Measurements from ENCODE around the gene BRD3OS. TPM values are rescaled to one million over a fixed set of nuclear protein-coding genes. Genes with fewer than 3 reads are reported as not detected.

Gene BRD3OS
- total and polyA plus RNA-seq, 2 donors (not counting 1 experiment from before 2014, with no cell fraction given): 12.0 to 25.3 TPM

DNA sequence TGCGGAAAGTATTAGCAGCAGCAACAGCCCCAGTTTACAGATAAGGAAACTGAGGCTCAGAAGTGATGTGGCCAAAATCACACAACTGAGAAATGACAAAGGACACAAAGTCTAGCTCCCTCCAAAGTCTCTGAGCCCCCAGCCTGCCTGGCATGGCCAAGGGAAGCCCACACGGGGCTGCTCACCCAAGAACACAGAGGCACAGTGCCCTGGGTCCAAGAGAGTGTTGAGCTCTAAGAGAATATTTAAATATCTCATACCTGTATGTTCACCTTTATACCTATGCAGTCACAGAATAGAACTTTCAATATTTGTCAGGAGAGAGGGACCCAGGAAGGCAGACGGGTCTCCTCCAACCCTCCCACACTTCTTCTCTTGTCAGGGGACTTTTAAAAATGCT, 49.8 kb upstream of the BRD3OS start:
- peak overlapping the region; percentile 76 for H3K27ac Mint-ChIP-seq
- no peak for ATAC-seq (ENCODE audit: low read depth)
- Histone ChIP-seq H3K9me3 (ENCODE audit: control extremely low read depth in 1 of 3, control insufficient read depth in 2 of 3, insufficient read depth in 1 of 3, low read length in 2 of 3) (peaks cover 0 to 8% (median 0%) of the 10 kb centered on the region in 3 donors), H2AFZ (ENCODE audit: insufficient read depth, low read depth, low read length, poor library complexity, severe bottlenecking) (no peak overlapping the region), H3K79me2 (ENCODE audit: control insufficient read depth, insufficient read depth, low read length) (peaks cover 99% of the 10 kb centered on the region), H4K20me1 (ENCODE audit: control insufficient read depth, insufficient read depth, low read length, poor library complexity, severe bottlenecking) (peaks cover 100% of the 10 kb centered on the region), H3K36me3 (replicated peaks in 1 of 2; ENCODE audit: control extremely low read depth in 1 of 2, control insufficient read depth in 1 of 2, extremely low read depth in 1 of 2, insufficient read depth in 2 of 2, low read length in 1 of 2) (peaks cover 0 to 3% of the 10 kb centered on the region in 2 experiments), H3K4me3 (ENCODE audit: control extremely low read depth in 1 of 5, extremely low read depth in 1 of 5, insufficient read depth in 1 of 5, low read depth in 2 of 5, low read length in 4 of 5) (no peak overlapping the region), H3K9ac (ENCODE audit: low read length) (no peak overlapping the region), H3K4me2 (replicated peaks; ENCODE audit: low read depth, low read length, poor library complexity, severe bottlenecking) (peak overlapping the region; percentile 64), H3K4me1 (ENCODE audit: control insufficient read depth in 2 of 2, insufficient read depth in 2 of 2, low read length in 2 of 2) (peaks cover 70 to 73% of the 10 kb centered on the region in 2 donors), H3K27me3 (replicated peaks in 1 of 4; ENCODE audit: control extremely low read depth in 1 of 4, control insufficient read depth in 3 of 4, insufficient read depth in 4 of 4, low read length in 3 of 4) (no peaks in the 10 kb centered on the region), H3K27ac (ENCODE audit: low read length in 2 of 2) (peak overlapping the region in 1 of 2 donors; percentile 70)
- TF ChIP-seq EZH2 (IDR thresholded peaks at IDR 0.05; ENCODE audit: borderline replicate concordance, insufficient read depth, low read depth, low read length, poor library complexity, severe bottlenecking): no peak
- TF ChIP-seq, protein P1, sequence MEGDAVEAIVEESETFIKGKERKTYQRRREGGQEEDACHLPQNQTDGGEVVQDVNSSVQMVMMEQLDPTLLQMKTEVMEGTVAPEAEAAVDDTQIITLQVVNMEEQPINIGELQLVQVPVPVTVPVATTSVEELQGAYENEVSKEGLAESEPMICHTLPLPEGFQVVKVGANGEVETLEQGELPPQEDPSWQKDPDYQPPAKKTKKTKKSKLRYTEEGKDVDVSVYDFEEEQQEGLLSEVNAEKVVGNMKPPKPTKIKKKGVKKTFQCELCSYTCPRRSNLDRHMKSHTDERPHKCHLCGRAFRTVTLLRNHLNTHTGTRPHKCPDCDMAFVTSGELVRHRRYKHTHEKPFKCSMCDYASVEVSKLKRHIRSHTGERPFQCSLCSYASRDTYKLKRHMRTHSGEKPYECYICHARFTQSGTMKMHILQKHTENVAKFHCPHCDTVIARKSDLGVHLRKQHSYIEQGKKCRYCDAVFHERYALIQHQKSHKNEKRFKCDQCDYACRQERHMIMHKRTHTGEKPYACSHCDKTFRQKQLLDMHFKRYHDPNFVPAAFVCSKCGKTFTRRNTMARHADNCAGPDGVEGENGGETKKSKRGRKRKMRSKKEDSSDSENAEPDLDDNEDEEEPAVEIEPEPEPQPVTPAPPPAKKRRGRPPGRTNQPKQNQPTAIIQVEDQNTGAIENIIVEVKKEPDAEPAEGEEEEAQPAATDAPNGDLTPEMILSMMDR (IDR thresholded peaks at IDR 0.05): no peak
- POLR2A ChIA-PET: no interaction called here
- no peaks in the 10 kb centered on the region for H3K9me3 Mint-ChIP-seq (ENCODE audit: insufficient read depth)
- peak overlapping the region; percentile 53 for H3K4me3 Mint-ChIP-seq
- CTCF ChIA-PET: interaction anchor here (2.3 to 2.4 kb wide), 2 partner anchors 18 to 193 kb away, joined by 6 to 10 read pairs; no protein-coding TSS in a partner anchor
- H3K4me1 Mint-ChIP-seq: peaks cover 86% of the 10 kb centered on the region
- no peaks in the 10 kb centered on the region for H3K27me3 Mint-ChIP-seq
- DNase-seq: no peak
- intact Hi-C loops (cut with micrococcal nuclease): no loop called here
- WGBS (ENCODE audit: insufficient coverage): 100% methylated on average over 1 of the region's 3 CpGs

DNA sequence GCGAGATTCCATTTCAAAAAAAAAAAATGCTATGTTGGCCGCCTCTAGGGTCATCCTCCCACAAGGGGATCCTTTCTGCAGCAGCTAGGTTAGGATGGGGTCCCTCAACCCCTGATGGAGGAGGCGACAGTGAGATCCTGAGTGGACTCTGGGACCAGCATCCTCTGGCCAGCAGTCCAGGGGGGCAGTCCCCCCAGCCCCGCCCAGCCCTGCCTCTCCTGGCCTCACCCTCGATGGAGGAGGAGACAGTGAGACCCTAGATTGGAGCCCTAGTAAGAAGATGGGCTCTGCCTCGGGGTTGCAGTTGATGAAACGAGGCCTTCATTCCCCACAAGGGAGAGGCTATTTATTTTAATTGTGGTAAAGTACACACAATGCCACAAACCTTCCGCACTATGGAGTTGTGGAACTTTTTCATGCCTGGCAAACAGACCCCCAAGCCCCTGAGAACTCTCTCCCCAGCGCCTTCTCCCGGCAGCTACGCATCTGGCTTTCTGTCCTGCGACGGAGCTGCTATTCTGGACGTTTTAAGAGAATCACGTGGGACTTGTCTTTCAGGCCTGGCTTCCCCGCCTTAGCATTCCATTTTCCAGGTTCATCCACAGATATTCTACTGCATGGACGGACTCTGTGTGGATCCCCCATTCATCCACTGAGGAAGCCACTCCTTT, 49.0 kb upstream of the BRD3OS start:
- H3K4me1 ChIP-seq (ENCODE audit: control insufficient read depth in 2 of 2, insufficient read depth in 2 of 2, low read length in 2 of 2): peaks cover 72 to 73% of the 10 kb centered on the region in 2 donors
- ChIA-PET CTCF (interaction anchor here (2.3 to 2.4 kb wide), 2 partner anchors 18 to 194 kb away, joined by 6 to 10 read pairs; no protein-coding TSS in a partner anchor), POLR2A (interaction anchor here (0.6 to 1.4 kb wide), 3 partner anchors 8 to 29 kb away, joined by 3 to 4 read pairs (median 4); no protein-coding TSS in a partner anchor)
- H4K20me1 ChIP-seq (ENCODE audit: control insufficient read depth, insufficient read depth, low read length, poor library complexity, severe bottlenecking): peaks cover 100% of the 10 kb centered on the region
- Mint-ChIP-seq H3K27me3 (no peaks in the 10 kb centered on the region), H3K4me3 (no peak overlapping the region), H3K4me1 (peaks cover 86% of the 10 kb centered on the region), H3K27ac (no peak overlapping the region), H3K9me3 (ENCODE audit: insufficient read depth) (no peaks in the 10 kb centered on the region)
- peaks cover 0 to 3% of the 10 kb centered on the region in 2 experiments for H3K36me3 ChIP-seq (replicated peaks in 1 of 2; ENCODE audit: control extremely low read depth in 1 of 2, control insufficient read depth in 1 of 2, extremely low read depth in 1 of 2, insufficient read depth in 2 of 2, low read length in 1 of 2)
- peaks cover 0 to 8% (median 0%) of the 10 kb centered on the region in 3 donors for H3K9me3 ChIP-seq (ENCODE audit: control extremely low read depth in 1 of 3, control insufficient read depth in 2 of 3, insufficient read depth in 1 of 3, low read length in 2 of 3)
- ATAC-seq (ENCODE audit: low read depth): no peak
- H2AFZ ChIP-seq (ENCODE audit: insufficient read depth, low read depth, low read length, poor library complexity, severe bottlenecking): no peak overlapping the region
- no peaks in the 10 kb centered on the region for H3K27me3 ChIP-seq (replicated peaks in 1 of 4; ENCODE audit: control extremely low read depth in 1 of 4, control insufficient read depth in 3 of 4, insufficient read depth in 4 of 4, low read length in 3 of 4)
- WGBS (ENCODE audit: insufficient coverage): 97% methylated on average over 13 of the region's 17 CpGs
- DNase-seq: no peak
- peak overlapping the region in 1 of 2 donors; percentile 7 for H3K27ac ChIP-seq (ENCODE audit: low read length in 2 of 2)
- H3K4me3 ChIP-seq (ENCODE audit: control extremely low read depth in 1 of 5, extremely low read depth in 1 of 5, insufficient read depth in 1 of 5, low read depth in 2 of 5, low read length in 4 of 5): no peak overlapping the region
- no peak overlapping the region for H3K9ac ChIP-seq (ENCODE audit: low read length)
- TF ChIP-seq EZH2 (IDR thresholded peaks at IDR 0.05; ENCODE audit: borderline replicate concordance, insufficient read depth, low read depth, low read length, poor library complexity, severe bottlenecking): no peak
- TF ChIP-seq, protein P1 (IDR thresholded peaks at IDR 0.05): no peak
- peaks cover 100% of the 10 kb centered on the region for H3K79me2 ChIP-seq (ENCODE audit: control insufficient read depth, insufficient read depth, low read length)
- intact Hi-C loops (cut with micrococcal nuclease): no loop called here
- no peak overlapping the region for H3K4me2 ChIP-seq (replicated peaks; ENCODE audit: low read depth, low read length, poor library complexity, severe bottlenecking)
